DND-41 (cell line): ENCODE measurements around the gene FOS.

Source experiments
- CTCF ChIP-seq: IDR thresholded peaks from 2 replicates; pipeline ENCODE4 v1.5.1; 2012; ENCODE audit warnings: borderline replicate concordance, low read length, moderate library complexity, mild to moderate bottlenecking; ENCODE audit not compliant: poor library complexity, severe bottlenecking; ENCODE audit errors: extremely low read depth
- EZH2 ChIP-seq: IDR thresholded peaks from 3 replicates; pipeline ENCODE4 v1.6.1; 2012; ENCODE audit warnings: borderline replicate concordance, low read depth, mild to moderate bottlenecking, moderate library complexity, low read length, inconsistent platforms; ENCODE audit not compliant: severe bottlenecking

- TF ChIP-seq CTCF = no peak
- TF ChIP-seq EZH2 = no peak
These were observed 18.9 kb downstream of the FOS start for GRCh38 chr14:75297411-75298040.
